PC-3 (cell line): ENCODE data around the gene CBX1.

Experiments
- EZH2 ChIP-seq: fragments of 300-600 bp; sonication (generic); IDR thresholded peaks from one replicate; pipeline ENCODE4 v1.6.1; 2017; ENCODE audit warnings: antibody characterized with exemption, mild to moderate bottlenecking, low read length; ENCODE audit not compliant: unreplicated experiment
- TF ChIP-seq, protein P1 (sequence below): fragments of 300-600 bp; sonication (generic); conservative IDR thresholded peaks from 2 replicates; pipeline ENCODE4 v1.5.1; 2017; ENCODE audit warnings: antibody characterized with exemption, low read depth, mild to moderate bottlenecking, low read length

DNA sequence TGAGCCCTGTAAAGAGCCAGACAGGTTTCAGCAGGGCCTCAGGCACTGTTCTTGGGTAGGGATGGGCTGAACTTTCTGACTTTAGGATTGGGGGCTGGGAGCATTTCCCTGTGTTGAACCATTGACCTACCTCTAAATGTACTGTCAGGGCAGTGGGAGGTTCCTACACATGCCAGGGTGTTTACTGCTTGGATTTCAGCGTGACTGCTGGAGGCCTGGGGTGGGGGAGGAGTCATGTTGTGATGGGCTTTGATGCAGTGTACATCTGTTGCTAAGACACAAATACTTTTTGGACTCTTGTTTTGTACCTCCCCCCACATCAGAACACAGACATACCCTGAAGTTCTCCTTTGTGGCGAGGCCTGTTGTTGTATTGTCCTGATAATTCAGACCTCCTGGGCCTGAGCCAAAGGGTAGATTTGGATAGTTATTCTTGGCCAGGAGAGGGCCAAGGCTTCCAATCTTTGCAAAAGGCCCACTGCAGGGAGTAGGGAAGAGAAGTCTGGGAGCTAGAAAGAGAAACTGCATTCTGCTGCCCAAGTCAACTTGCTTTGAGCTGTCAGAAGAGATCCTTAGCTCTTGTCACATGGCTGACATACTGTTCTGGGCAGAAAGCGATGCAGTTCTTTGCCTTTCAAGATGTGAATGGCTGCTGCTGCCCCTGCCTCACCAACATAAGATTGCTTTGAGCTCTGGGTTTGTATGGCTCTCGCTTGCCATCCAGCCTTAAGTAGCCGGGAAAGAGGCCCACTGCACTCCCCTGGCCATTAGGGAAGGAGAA, 49.4 kb downstream of the CBX1 start:
- TF ChIP-seq, protein P1, sequence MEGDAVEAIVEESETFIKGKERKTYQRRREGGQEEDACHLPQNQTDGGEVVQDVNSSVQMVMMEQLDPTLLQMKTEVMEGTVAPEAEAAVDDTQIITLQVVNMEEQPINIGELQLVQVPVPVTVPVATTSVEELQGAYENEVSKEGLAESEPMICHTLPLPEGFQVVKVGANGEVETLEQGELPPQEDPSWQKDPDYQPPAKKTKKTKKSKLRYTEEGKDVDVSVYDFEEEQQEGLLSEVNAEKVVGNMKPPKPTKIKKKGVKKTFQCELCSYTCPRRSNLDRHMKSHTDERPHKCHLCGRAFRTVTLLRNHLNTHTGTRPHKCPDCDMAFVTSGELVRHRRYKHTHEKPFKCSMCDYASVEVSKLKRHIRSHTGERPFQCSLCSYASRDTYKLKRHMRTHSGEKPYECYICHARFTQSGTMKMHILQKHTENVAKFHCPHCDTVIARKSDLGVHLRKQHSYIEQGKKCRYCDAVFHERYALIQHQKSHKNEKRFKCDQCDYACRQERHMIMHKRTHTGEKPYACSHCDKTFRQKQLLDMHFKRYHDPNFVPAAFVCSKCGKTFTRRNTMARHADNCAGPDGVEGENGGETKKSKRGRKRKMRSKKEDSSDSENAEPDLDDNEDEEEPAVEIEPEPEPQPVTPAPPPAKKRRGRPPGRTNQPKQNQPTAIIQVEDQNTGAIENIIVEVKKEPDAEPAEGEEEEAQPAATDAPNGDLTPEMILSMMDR: no peak
- no peak for TF ChIP-seq EZH2
